ENCODE measurements around the gene C1orf174.

DNA sequence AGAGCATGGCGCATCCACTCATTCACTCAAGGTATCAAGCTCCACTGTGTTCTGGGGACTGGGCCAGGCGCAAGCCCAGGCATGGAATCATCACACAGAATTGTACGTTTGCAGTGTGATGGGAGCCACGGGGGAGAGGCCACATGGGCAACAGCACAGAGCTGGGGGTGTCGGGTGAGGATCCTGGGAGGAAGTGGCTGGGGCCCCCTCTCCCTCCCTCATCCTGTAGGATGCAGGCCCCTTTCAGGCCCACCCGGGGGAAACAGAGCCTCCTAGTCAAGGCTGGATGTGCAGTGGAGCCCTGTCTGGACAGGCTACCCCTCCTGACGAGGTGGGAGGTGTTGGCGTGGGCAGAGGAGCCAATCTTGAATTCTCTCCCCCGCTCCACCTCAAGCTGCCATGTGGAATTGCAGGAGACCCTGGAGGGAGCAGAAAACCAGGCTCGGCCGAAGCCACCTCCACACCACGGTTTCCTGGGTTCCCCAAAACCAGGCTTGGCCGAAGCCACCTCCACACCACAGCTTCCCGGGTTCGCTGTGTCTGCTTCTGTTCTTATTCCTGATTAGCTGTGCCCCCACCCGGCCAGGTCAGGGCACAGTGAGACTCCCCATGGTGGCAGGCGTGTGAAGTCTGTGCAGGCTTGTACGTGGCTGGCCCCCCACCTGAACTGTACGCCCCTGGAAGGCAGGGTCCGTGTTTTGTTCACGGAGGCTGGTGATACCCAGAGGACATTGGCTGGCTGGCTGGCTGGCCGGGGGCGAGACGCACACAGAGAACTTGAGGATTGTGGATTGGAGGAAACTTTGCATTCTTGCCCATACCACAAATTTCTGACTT, 4.2 kb upstream of the C1orf174 start:
- TF ChIP-seq, protein P1, sequence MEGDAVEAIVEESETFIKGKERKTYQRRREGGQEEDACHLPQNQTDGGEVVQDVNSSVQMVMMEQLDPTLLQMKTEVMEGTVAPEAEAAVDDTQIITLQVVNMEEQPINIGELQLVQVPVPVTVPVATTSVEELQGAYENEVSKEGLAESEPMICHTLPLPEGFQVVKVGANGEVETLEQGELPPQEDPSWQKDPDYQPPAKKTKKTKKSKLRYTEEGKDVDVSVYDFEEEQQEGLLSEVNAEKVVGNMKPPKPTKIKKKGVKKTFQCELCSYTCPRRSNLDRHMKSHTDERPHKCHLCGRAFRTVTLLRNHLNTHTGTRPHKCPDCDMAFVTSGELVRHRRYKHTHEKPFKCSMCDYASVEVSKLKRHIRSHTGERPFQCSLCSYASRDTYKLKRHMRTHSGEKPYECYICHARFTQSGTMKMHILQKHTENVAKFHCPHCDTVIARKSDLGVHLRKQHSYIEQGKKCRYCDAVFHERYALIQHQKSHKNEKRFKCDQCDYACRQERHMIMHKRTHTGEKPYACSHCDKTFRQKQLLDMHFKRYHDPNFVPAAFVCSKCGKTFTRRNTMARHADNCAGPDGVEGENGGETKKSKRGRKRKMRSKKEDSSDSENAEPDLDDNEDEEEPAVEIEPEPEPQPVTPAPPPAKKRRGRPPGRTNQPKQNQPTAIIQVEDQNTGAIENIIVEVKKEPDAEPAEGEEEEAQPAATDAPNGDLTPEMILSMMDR (IDR thresholded peaks at IDR 0.05; ENCODE audit: poor library complexity), result no peak
- TF ChIP-seq EZH2 (IDR thresholded peaks at IDR 0.05; ENCODE audit: borderline replicate concordance), result no peak

Data from hepatocyte (in vitro differentiated cells).